Thyroid gland (tissue), 4 donors: ENCODE measurements around the gene KISS1R. TPM values are rescaled to one million over a fixed set of nuclear protein-coding genes. Genes with fewer than 3 reads are reported as not detected.

ENCODE experiments used
- DNase-seq, 2 donors: peaks; one replicate each; pipeline ENCODE4 v3.0.0-alpha.2; 2019
- H3K27ac ChIP-seq, 3 donors: fragments of 200-600 bp; sonication (generic); 1 replicate in 2 of 3; 2 replicates in 1 of 3; pipeline ENCODE4 v1.5.1; 2016 to 2019; ENCODE audit warnings: mild to moderate bottlenecking in 1 of 3, moderate library complexity in 1 of 3
- H3K27me3 ChIP-seq: fragments of 200-600 bp; sonication (generic); one replicate; pipeline ENCODE4 v1.5.1; 2019
- H3K36me3 ChIP-seq, 2 donors: fragments of 200-600 bp; sonication (generic); one replicate each; pipeline ENCODE4 v1.5.1; 2016 to 2019
- H3K4me1 ChIP-seq, 2 donors: fragments of 200-600 bp; sonication (generic); one replicate each; pipeline ENCODE4 v1.5.1; 2017 to 2019
- H3K4me3 ChIP-seq, 3 donors: fragments of 200-600 bp; sonication (generic); replicated peaks in 1 of 3; 1 replicate in 2 of 3; 2 replicates in 1 of 3; pipeline ENCODE4 v1.5.1; 2016; ENCODE audit warnings: mild to moderate bottlenecking in 1 of 3
- H3K9me3 ChIP-seq: fragments of 200-600 bp; sonication (generic); one replicate; pipeline ENCODE4 v1.5.1; 2017
- CTCF ChIP-seq, 6 experiments: fragments of 200-600 bp in 3 of 6; fragments of 450-650 bp in 3 of 6; sonication (generic) in 3 of 6; IDR thresholded peaks; one replicate each; pipeline ENCODE4 v1.5.1; 2016 to 2019; ENCODE audit warnings: antibody characterized with exemption in 6 of 6, mild to moderate bottlenecking in 2 of 6, inconsistent platforms in 1 of 6, moderate library complexity in 1 of 6
- POLR2A ChIP-seq, 2 donors: fragments of 450-650 bp; IDR thresholded peaks; one replicate each; pipeline ENCODE4 v1.6.1; 2017; ENCODE audit warnings: antibody characterized with exemption in 2 of 2, mild to moderate bottlenecking in 2 of 2, moderate library complexity in 1 of 2
- WGBS, 2 donors: methylation state at CpG; one replicate each; pipeline ENCODE4 v1.1.5; 2017; 5-methylcytosine and 5-hydroxymethylcytosine counted together
- intact Hi-C: fragments of 100-400 bp; cut with DNase I; formaldehyde crosslinking; loops from one replicate; pipeline ENCODE4 v1.15.1; 2023
- total RNA-seq, 4 donors: library from RNA; depleted of rRNA; stranded (reverse); fragments of >200 nt; gene quantifications; one replicate each; pipeline ENCODE4 v1.2.3, GENCODE V29; 2016

KISS1R gene
- total RNA-seq, 4 donors from 2014 or later, result not detected

- H3K36me3 ChIP-seq, result no peaks in the 10 kb centered on the region
- intact Hi-C loops, result no loop called here
- TF ChIP-seq POLR2A (IDR thresholded peaks at IDR 0.05) (no peak), CTCF (IDR thresholded peaks at IDR 0.05) (no peak)
- no peaks in the 10 kb centered on the region for H3K27me3 ChIP-seq
- H3K9me3 ChIP-seq, result no peaks in the 10 kb centered on the region
- H3K4me3 ChIP-seq, result no peak overlapping the region
- 74 to 78% methylated on average over 14 of the region's 14 CpGs for WGBS, 2 donors
- peaks cover 11% of the 10 kb centered on the region in 2 donors for H3K4me1 ChIP-seq
- DNase-seq, result no peak
- no peak overlapping the region for H3K27ac ChIP-seq
These were observed 35.0 kb downstream of the KISS1R start for GRCh38 chr19:952049-952679.

- H3K27ac ChIP-seq, result no peak overlapping the region
- H3K4me1 ChIP-seq, result peaks cover 11% of the 10 kb centered on the region in 2 donors
- TF ChIP-seq CTCF (IDR thresholded peaks at IDR 0.05) (no peak), POLR2A (IDR thresholded peaks at IDR 0.05) (no peak)
- intact Hi-C loops, result no loop called here
- DNase-seq, result peak in 1 of 2 donors; percentile 13
- H3K36me3 ChIP-seq, result no peaks in the 10 kb centered on the region
- 19 to 22% methylated on average over 14 to 16 of the region's 21 CpGs for WGBS, 2 donors
- no peaks in the 10 kb centered on the region for H3K9me3 ChIP-seq
- no peaks in the 10 kb centered on the region for H3K27me3 ChIP-seq
- no peak overlapping the region for H3K4me3 ChIP-seq
These were observed 35.7 kb downstream of the KISS1R start for GRCh38 chr19:952680-953444.

GRCh38 chr19:953445-954271, 36.5 kb downstream of the KISS1R start:
- Histone ChIP-seq H3K36me3 (no peaks in the 10 kb centered on the region), H3K4me1 (peaks cover 11% of the 10 kb centered on the region in 2 donors), H3K4me3 (no peak overlapping the region), H3K27ac (no peak overlapping the region), H3K27me3 (no peaks in the 10 kb centered on the region), H3K9me3 (no peaks in the 10 kb centered on the region)
- 55 to 59% methylated on average over 31 to 32 of the region's 33 CpGs for WGBS, 2 donors
- no peak for TF ChIP-seq POLR2A (IDR thresholded peaks at IDR 0.05)
- no peak for TF ChIP-seq CTCF (IDR thresholded peaks at IDR 0.05)
- no peak for DNase-seq
- intact Hi-C loops, result no loop called here

GRCh38 chr19:954272-954671, 37.1 kb downstream of the KISS1R start:
- Histone ChIP-seq H3K36me3 (no peaks in the 10 kb centered on the region), H3K4me3 (no peak overlapping the region), H3K27ac (no peak overlapping the region), H3K9me3 (no peaks in the 10 kb centered on the region), H3K27me3 (no peaks in the 10 kb centered on the region), H3K4me1 (peaks cover 11% of the 10 kb centered on the region in 2 donors)
- no peak for TF ChIP-seq POLR2A (IDR thresholded peaks at IDR 0.05)
- TF ChIP-seq CTCF (IDR thresholded peaks at IDR 0.05), result no peak
- intact Hi-C loops, result no loop called here
- 81 to 84% methylated on average over 14 of the region's 14 CpGs for WGBS, 2 donors
- DNase-seq, result no peak
